ENCODE results near the gene FBXO4. TPM values are rescaled to one million over a fixed set of nuclear protein-coding genes. Genes with fewer than 3 reads are reported as not detected.
"Not testable (repeated sequence)": the region's sequence is repeated elsewhere in the genome, so short reads cannot be mapped to it uniquely, and the experiment has no call there.

The FBXO4 gene
- total and polyA plus RNA-seq, 10 donors: 12.8 to 24.6 (median 16.5) TPM

- WGBS, 5 donors: 50 to 58% (median 55%) methylated on average over 2 of the region's 2 CpGs
- H3K27me3 ChIP-seq (replicated peaks in 1 of 7): no peaks in the 10 kb centered on the region
- TF ChIP-seq, protein P1, sequence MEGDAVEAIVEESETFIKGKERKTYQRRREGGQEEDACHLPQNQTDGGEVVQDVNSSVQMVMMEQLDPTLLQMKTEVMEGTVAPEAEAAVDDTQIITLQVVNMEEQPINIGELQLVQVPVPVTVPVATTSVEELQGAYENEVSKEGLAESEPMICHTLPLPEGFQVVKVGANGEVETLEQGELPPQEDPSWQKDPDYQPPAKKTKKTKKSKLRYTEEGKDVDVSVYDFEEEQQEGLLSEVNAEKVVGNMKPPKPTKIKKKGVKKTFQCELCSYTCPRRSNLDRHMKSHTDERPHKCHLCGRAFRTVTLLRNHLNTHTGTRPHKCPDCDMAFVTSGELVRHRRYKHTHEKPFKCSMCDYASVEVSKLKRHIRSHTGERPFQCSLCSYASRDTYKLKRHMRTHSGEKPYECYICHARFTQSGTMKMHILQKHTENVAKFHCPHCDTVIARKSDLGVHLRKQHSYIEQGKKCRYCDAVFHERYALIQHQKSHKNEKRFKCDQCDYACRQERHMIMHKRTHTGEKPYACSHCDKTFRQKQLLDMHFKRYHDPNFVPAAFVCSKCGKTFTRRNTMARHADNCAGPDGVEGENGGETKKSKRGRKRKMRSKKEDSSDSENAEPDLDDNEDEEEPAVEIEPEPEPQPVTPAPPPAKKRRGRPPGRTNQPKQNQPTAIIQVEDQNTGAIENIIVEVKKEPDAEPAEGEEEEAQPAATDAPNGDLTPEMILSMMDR (IDR thresholded peaks at IDR 0.05 in 8 of 11, conservative IDR thresholded peaks at IDR 0.05 in 3 of 11): no peak
- TF ChIP-seq POLR2A (IDR thresholded peaks at IDR 0.05) (no peak), POLR2AphosphoS5 (IDR thresholded peaks at IDR 0.05) (no peak)
- DNase-seq: no peak
- H3K4me1 ChIP-seq: no peaks in the 10 kb centered on the region
- H3K4me3 ChIP-seq: no peak overlapping the region
- H3K36me3 ChIP-seq: no peaks in the 10 kb centered on the region
- peaks cover 0 to 6% (median 0%) of the 10 kb centered on the region in 8 donors for H3K9me3 ChIP-seq
- intact Hi-C loops (cut with DNase I; ENCODE audit: low total_unique reads): no loop called here
- H3K27ac ChIP-seq: no peak overlapping the region
Observed at GRCh38 chr5:41980396-41980795, 55.3 kb downstream of the FBXO4 start.

GRCh38 chr5:41980870-41981269 is 55.8 kb downstream of the FBXO4 start:
- TF ChIP-seq POLR2A (IDR thresholded peaks at IDR 0.05) (no peak), POLR2AphosphoS5 (IDR thresholded peaks at IDR 0.05) (no peak)
- TF ChIP-seq, protein P1 (IDR thresholded peaks at IDR 0.05 in 8 of 11, conservative IDR thresholded peaks at IDR 0.05 in 3 of 11): no peak
- Histone ChIP-seq H3K27me3 (replicated peaks in 1 of 7) (peaks cover 0 to 2% (median 0%) of the 10 kb centered on the region in 7 donors), H3K4me1 (no peaks in the 10 kb centered on the region), H3K4me3 (no peak overlapping the region), H3K9me3 (peaks cover 0 to 6% (median 0%) of the 10 kb centered on the region in 8 donors), H3K36me3 (no peaks in the 10 kb centered on the region), H3K27ac (no peak overlapping the region)
- intact Hi-C loops (cut with DNase I; ENCODE audit: low total_unique reads): no loop called here
- no peak for DNase-seq

- H3K27ac ChIP-seq; H3K4me3 ChIP-seq; H3K4me1 ChIP-seq; DNase-seq; intact Hi-C loops (cut with DNase I; ENCODE audit: low total_unique reads); H3K27me3 ChIP-seq (replicated peaks in 1 of 7); H3K36me3 ChIP-seq: not testable (repeated sequence)
- peaks cover 0 to 12% (median 3%) of the 10 kb centered on the region in 8 donors for H3K9me3 ChIP-seq
- WGBS, 5 donors: 79 to 90% (median 86%) methylated on average over 2 of the region's 2 CpGs
Observed at GRCh38 chr5:41982858-41983257, 57.8 kb downstream of the FBXO4 start.

- no peak overlapping the region for H3K27ac ChIP-seq
- intact Hi-C loops (cut with DNase I; ENCODE audit: low total_unique reads): no loop called here
- TF ChIP-seq, protein P1 (IDR thresholded peaks at IDR 0.05 in 8 of 11, conservative IDR thresholded peaks at IDR 0.05 in 3 of 11): no peak
- TF ChIP-seq POLR2A (IDR thresholded peaks at IDR 0.05) (no peak), POLR2AphosphoS5 (IDR thresholded peaks at IDR 0.05) (no peak)
- DNase-seq: no peak
- peaks cover 0 to 6% (median 0%) of the 10 kb centered on the region in 7 donors for H3K27me3 ChIP-seq (replicated peaks in 1 of 7)
- H3K4me1 ChIP-seq: no peaks in the 10 kb centered on the region
- H3K4me3 ChIP-seq: no peak overlapping the region
- H3K36me3 ChIP-seq: no peaks in the 10 kb centered on the region
- H3K9me3 ChIP-seq: peaks cover 0 to 12% (median 3%) of the 10 kb centered on the region in 8 donors
Observed at GRCh38 chr5:41983284-41983683, 58.2 kb downstream of the FBXO4 start.

Data from spleen (tissue), 11 donors.